ENCODE data around the gene SLC35F1. TPM values are rescaled to one million over a fixed set of nuclear protein-coding genes. Genes with fewer than 3 reads are reported as not detected.
"Not testable (repeated sequence)": the region's sequence is repeated elsewhere in the genome, so short reads cannot be mapped to it uniquely, and the experiment has no call there.

The SLC35F1 gene
- total and polyA plus RNA-seq, 7 donors, result 0.04 to 0.32 (median 0.14) TPM; not detected in 1

- TF ChIP-seq, protein P1, sequence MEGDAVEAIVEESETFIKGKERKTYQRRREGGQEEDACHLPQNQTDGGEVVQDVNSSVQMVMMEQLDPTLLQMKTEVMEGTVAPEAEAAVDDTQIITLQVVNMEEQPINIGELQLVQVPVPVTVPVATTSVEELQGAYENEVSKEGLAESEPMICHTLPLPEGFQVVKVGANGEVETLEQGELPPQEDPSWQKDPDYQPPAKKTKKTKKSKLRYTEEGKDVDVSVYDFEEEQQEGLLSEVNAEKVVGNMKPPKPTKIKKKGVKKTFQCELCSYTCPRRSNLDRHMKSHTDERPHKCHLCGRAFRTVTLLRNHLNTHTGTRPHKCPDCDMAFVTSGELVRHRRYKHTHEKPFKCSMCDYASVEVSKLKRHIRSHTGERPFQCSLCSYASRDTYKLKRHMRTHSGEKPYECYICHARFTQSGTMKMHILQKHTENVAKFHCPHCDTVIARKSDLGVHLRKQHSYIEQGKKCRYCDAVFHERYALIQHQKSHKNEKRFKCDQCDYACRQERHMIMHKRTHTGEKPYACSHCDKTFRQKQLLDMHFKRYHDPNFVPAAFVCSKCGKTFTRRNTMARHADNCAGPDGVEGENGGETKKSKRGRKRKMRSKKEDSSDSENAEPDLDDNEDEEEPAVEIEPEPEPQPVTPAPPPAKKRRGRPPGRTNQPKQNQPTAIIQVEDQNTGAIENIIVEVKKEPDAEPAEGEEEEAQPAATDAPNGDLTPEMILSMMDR (IDR thresholded peaks at IDR 0.05), result no peak
- H3K9me3 ChIP-seq, result no peaks in the 10 kb centered on the region
- 82 to 97% (median 87%) methylated on average over 2 of the region's 2 CpGs for WGBS, 3 donors
- H3K27me3 ChIP-seq (ENCODE audit: insufficient read depth in 3 of 3, low read length in 2 of 3), result no peaks in the 10 kb centered on the region
- intact Hi-C loops (cut with DNase I), result no loop called here
- no peak overlapping the region for H3K4me3 ChIP-seq
- DNase-seq (no peak), ATAC-seq (no peak)
- no peak overlapping the region for H3K27ac ChIP-seq
- no peaks in the 10 kb centered on the region for H3K4me1 ChIP-seq
- no peaks in the 10 kb centered on the region for H3K36me3 ChIP-seq (ENCODE audit: insufficient read depth in 1 of 2, low read depth in 1 of 2)
Measured at GRCh38 chr6:118016532-118016931, 109.5 kb downstream of the SLC35F1 start.

GRCh38 chr6:118017301-118017848, 110.3 kb downstream of the SLC35F1 start:
- Histone ChIP-seq H3K9me3 (no peaks in the 10 kb centered on the region), H3K4me1 (no peaks in the 10 kb centered on the region), H3K4me3 (no peak overlapping the region), H3K27me3 (ENCODE audit: insufficient read depth in 3 of 3, low read length in 2 of 3) (no peaks in the 10 kb centered on the region), H3K36me3 (ENCODE audit: insufficient read depth in 1 of 2, low read depth in 1 of 2) (no peaks in the 10 kb centered on the region), H3K27ac (no peak overlapping the region)
- 32 to 43% (median 41%) methylated on average over 2 of the region's 2 CpGs for WGBS, 3 donors
- ATAC-seq (no peak), DNase-seq (no peak)
- intact Hi-C loops (cut with DNase I), result no loop called here
- TF ChIP-seq, protein P1 (IDR thresholded peaks at IDR 0.05), result no peak

GRCh38 chr6:118023771-118024170, 116.7 kb downstream of the SLC35F1 start:
- no peaks in the 10 kb centered on the region for H3K27me3 ChIP-seq (ENCODE audit: insufficient read depth in 3 of 3, low read length in 2 of 3)
- no peak for DNase-seq
- intact Hi-C loops (cut with DNase I), result no loop called here

GRCh38 chr6:118029967-118030366, 122.9 kb downstream of the SLC35F1 start:
- intact Hi-C loops (cut with DNase I), result no loop called here
- WGBS, 3 donors, result 68 to 80% (median 71%) methylated on average over 4 of the region's 4 CpGs
- Histone ChIP-seq H3K27me3 (ENCODE audit: insufficient read depth in 3 of 3, low read length in 2 of 3) (no peaks in the 10 kb centered on the region), H3K9me3 (no peaks in the 10 kb centered on the region), H3K4me3 (no peak overlapping the region), H3K36me3 (ENCODE audit: insufficient read depth in 1 of 2, low read depth in 1 of 2) (no peaks in the 10 kb centered on the region), H3K4me1 (no peaks in the 10 kb centered on the region), H3K27ac (no peak overlapping the region)
- no peak for ATAC-seq
- TF ChIP-seq, protein P1 (IDR thresholded peaks at IDR 0.05), result no peak
- DNase-seq, result no peak

More at GRCh38 chr6:118023771-118024170, 116.7 kb downstream of the SLC35F1 start:
- no peak for ATAC-seq
- Histone ChIP-seq H3K4me3 (no peak overlapping the region), H3K4me1 (no peaks in the 10 kb centered on the region), H3K27ac (no peak overlapping the region), H3K9me3 (no peaks in the 10 kb centered on the region), H3K36me3 (ENCODE audit: insufficient read depth in 1 of 2, low read depth in 1 of 2) (no peaks in the 10 kb centered on the region)
- 86 to 89% (median 87%) methylated on average over 3 of the region's 3 CpGs for WGBS, 3 donors
- TF ChIP-seq, protein P1 (IDR thresholded peaks at IDR 0.05), result no peak

DNA sequence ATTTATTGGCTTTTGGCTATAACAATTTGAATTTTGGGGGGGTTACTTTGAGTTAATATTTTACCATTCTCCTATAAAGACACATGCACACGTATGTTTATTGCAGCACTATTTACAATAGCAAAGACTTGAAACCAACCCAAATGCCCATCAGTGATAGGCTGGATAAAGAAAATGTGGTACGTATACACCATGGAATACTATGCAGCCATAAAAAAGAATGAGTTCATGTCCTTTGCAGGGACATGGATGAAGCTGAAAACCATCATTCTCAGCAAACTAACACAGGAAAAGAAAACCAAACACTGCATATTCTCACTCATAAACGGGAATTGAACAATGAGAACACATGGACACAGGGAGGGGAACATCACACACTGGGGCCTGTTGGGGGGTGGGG, 130.4 kb downstream of the SLC35F1 start:
- H3K36me3 ChIP-seq (ENCODE audit: insufficient read depth in 1 of 2, low read depth in 1 of 2); intact Hi-C loops (cut with DNase I); ATAC-seq: not testable (repeated sequence)

More for the DNA sequence above, 130.4 kb downstream of the SLC35F1 start:
- 88 to 94% (median 90%) methylated on average over 3 of the region's 3 CpGs for WGBS, 3 donors
- H3K4me1 ChIP-seq; H3K27ac ChIP-seq; H3K27me3 ChIP-seq (ENCODE audit: insufficient read depth in 3 of 3, low read length in 2 of 3); DNase-seq; H3K4me3 ChIP-seq; H3K9me3 ChIP-seq: not testable (repeated sequence)
